HEK293 (cell line): ENCODE measurements around the gene CRYAB.
A peak's percentile ranks its signal among the peaks of the same experiment; 100 is the strongest.

Experiments used
- KLF1 ChIP-seq: fragments of 450-650 bp; formaldehyde crosslinking; IDR thresholded peaks from 2 replicates; pipeline ENCODE4 v1.5.1; 2016; ENCODE audit warnings: missing biosample characterization, missing genetic modification characterization
- MZF1 ChIP-seq: fragments of 450-650 bp; formaldehyde crosslinking; IDR thresholded peaks from 2 replicates; pipeline ENCODE4 v1.5.1; 2017; ENCODE audit warnings: missing biosample characterization, missing genetic modification characterization, borderline replicate concordance
- SP2 ChIP-seq: fragments of 450-650 bp; formaldehyde crosslinking; IDR thresholded peaks from 2 replicates; pipeline ENCODE4 v1.5.1; 2016; ENCODE audit warnings: missing biosample characterization, missing genetic modification characterization
- SP7 ChIP-seq: fragments of 450-650 bp; formaldehyde crosslinking; IDR thresholded peaks from 2 replicates; pipeline ENCODE4 v1.5.1; 2016; ENCODE audit warnings: missing biosample characterization, missing genetic modification characterization
- WT1 ChIP-seq: fragments of 450-650 bp; formaldehyde crosslinking; IDR thresholded peaks from 2 replicates; pipeline ENCODE4 v1.5.1; 2016; ENCODE audit warnings: missing biosample characterization, missing genetic modification characterization
- YY1 ChIP-seq: fragments of 450-650 bp; formaldehyde crosslinking; IDR thresholded peaks from 2 replicates; pipeline ENCODE4 v1.5.1; 2018; ENCODE audit warnings: missing biosample characterization, missing genetic modification characterization
- ZBTB20 ChIP-seq: fragments of 450-650 bp; formaldehyde crosslinking; IDR thresholded peaks from 2 replicates; pipeline ENCODE4 v1.5.1; 2016; ENCODE audit warnings: missing biosample characterization, missing genetic modification characterization
- ZBTB8A ChIP-seq: fragments of 450-650 bp; formaldehyde crosslinking; IDR thresholded peaks from 2 replicates; pipeline ENCODE4 v1.5.1; 2016; ENCODE audit warnings: missing biosample characterization, missing genetic modification characterization
- ZEB2 ChIP-seq: fragments of 450-650 bp; formaldehyde crosslinking; IDR thresholded peaks from 2 replicates; pipeline ENCODE4 v1.5.1; 2016; ENCODE audit warnings: missing biosample characterization, missing genetic modification characterization
- ZFHX2 ChIP-seq: fragments of 450-650 bp; formaldehyde crosslinking; conservative IDR thresholded peaks from 2 replicates; pipeline ENCODE4 v1.5.1; 2016; ENCODE audit warnings: missing biosample characterization, missing genetic modification characterization
- ZNF335 ChIP-seq: fragments of 450-650 bp; formaldehyde crosslinking; conservative IDR thresholded peaks from 2 replicates; pipeline ENCODE4 v1.5.1; 2016; ENCODE audit warnings: missing biosample characterization, missing genetic modification characterization
- ZNF341 ChIP-seq: fragments of 450-650 bp; formaldehyde crosslinking; IDR thresholded peaks from 2 replicates; pipeline ENCODE4; 2016; ENCODE audit warnings: low read depth, missing biosample characterization, missing genetic modification characterization
- ZNF501 ChIP-seq: fragments of 450-650 bp; formaldehyde crosslinking; IDR thresholded peaks from 2 replicates; pipeline ENCODE4 v1.5.1; 2016; ENCODE audit warnings: missing biosample characterization, missing genetic modification characterization
- ZNF585B ChIP-seq: fragments of 450-650 bp; formaldehyde crosslinking; IDR thresholded peaks from 2 replicates; pipeline ENCODE4 v1.5.1; 2016; ENCODE audit warnings: missing biosample characterization, missing genetic modification characterization
- ZNF701 ChIP-seq: fragments of 450-650 bp; formaldehyde crosslinking; IDR thresholded peaks from 2 replicates; pipeline ENCODE4 v1.5.1; 2016; ENCODE audit warnings: missing biosample characterization, missing genetic modification characterization
- TF ChIP-seq, protein P1 (sequence below): fragments of 450-650 bp; formaldehyde crosslinking; IDR thresholded peaks from 2 replicates; pipeline ENCODE4 v1.5.1; 2017; ENCODE audit warnings: missing biosample characterization, missing genetic modification characterization
- TF ChIP-seq, protein P2 (sequence below): fragments of 450-650 bp; formaldehyde crosslinking; IDR thresholded peaks from 2 replicates; pipeline ENCODE4 v1.5.1; 2016; ENCODE audit warnings: missing biosample characterization, missing genetic modification characterization
- TF ChIP-seq, protein P3 (sequence below): fragments of 450-650 bp; formaldehyde crosslinking; IDR thresholded peaks from 2 replicates; pipeline ENCODE4 v1.5.1; 2016; ENCODE audit warnings: missing biosample characterization, missing genetic modification characterization
- TF ChIP-seq, protein P4 (sequence below): fragments of 450-650 bp; formaldehyde crosslinking; IDR thresholded peaks from 2 replicates; pipeline ENCODE4 v1.5.1; 2016; ENCODE audit warnings: missing biosample characterization, missing genetic modification characterization
- TF ChIP-seq, protein P5 (sequence below): fragments of 450-650 bp; formaldehyde crosslinking; IDR thresholded peaks from 2 replicates; pipeline ENCODE4 v1.5.1; 2016; ENCODE audit warnings: missing biosample characterization, missing genetic modification characterization
- TF ChIP-seq, protein P6 (sequence below): fragments of 450-650 bp; formaldehyde crosslinking; IDR thresholded peaks from 2 replicates; pipeline ENCODE4 v1.5.1; 2017; ENCODE audit warnings: missing biosample characterization, missing genetic modification characterization
- TF ChIP-seq, protein P7 (sequence below): fragments of 450-650 bp; formaldehyde crosslinking; conservative IDR thresholded peaks from 2 replicates; pipeline ENCODE4 v1.5.1; 2016; ENCODE audit warnings: low read depth, missing biosample characterization, missing genetic modification characterization

Gene CRYAB

DNA sequence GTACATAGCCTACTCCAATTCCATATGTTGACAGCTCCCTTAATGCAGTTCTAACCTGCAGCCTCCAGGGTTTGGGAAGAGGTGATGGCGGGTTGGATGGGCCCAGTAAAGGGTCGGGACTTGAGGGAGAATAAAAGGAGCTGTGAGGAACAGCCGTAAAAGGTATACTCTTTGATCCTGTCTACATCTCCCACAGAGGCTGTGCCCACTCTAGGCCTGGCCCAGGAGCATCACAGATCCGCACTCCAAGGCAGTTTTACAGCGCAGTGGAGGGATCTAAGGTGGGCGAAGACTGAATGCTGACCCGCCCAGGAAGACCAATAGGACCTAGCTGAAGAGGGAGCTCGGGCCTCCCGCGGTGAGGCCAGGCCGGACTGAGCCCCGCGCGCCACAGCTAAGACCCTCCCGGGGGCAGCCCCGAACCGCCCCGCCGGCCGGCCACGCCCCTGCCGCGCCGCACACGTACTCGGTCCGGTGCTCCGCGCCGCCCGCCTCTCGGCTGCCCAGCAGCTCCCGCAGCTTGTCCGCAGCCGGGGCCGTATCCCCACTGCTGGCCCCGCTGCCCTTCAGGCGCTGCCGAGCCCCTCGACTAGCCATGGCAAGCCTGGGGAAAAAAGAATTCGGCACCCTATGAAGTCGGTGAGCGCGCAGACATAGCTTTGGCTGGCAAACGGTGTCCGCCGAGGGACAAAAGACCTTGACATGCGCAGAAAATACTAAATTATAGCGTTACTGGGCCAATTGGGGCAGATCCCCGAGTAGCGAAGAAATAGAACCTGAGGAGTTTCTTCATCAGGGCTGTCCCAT lies 40.5 kb downstream of the CRYAB start, which contains the start of gene ALG9 (continued):
- TF ChIP-seq ZFHX2 (tag by site-specific recombination) (no peak), SP2 (tag by site-specific recombination) (peak; percentile 73), SP7 (tag by site-specific recombination) (peak; percentile 53), ZEB2 (0 out of 2 replicates have a peak, but pooled peaks have one; percentile 35), YY1 (tag by site-specific recombination) (peak; percentile 69), ZNF335 (peak; percentile 71), ZBTB8A (tag by site-specific recombination) (no peak), WT1 (tag by site-specific recombination) (no peak), ZNF501 (tag by site-specific recombination) (no peak), ZBTB20 (tag by site-specific recombination) (peak; percentile 59; the same call in 1 of the 2 replicates), ZNF585B (no peak), ZNF701 (tag by site-specific recombination) (no peak), ZNF341 (tag by site-specific recombination) (peak; percentile 82), KLF1 (no peak), MZF1 (tag by site-specific recombination) (no peak)
- TF ChIP-seq, protein P1, sequence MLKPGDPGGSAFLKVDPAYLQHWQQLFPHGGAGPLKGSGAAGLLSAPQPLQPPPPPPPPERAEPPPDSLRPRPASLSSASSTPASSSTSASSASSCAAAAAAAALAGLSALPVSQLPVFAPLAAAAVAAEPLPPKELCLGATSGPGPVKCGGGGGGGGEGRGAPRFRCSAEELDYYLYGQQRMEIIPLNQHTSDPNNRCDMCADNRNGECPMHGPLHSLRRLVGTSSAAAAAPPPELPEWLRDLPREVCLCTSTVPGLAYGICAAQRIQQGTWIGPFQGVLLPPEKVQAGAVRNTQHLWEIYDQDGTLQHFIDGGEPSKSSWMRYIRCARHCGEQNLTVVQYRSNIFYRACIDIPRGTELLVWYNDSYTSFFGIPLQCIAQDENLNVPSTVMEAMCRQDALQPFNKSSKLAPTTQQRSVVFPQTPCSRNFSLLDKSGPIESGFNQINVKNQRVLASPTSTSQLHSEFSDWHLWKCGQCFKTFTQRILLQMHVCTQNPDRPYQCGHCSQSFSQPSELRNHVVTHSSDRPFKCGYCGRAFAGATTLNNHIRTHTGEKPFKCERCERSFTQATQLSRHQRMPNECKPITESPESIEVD (tag by site-specific recombination), result no peak
- TF ChIP-seq, protein P2, sequence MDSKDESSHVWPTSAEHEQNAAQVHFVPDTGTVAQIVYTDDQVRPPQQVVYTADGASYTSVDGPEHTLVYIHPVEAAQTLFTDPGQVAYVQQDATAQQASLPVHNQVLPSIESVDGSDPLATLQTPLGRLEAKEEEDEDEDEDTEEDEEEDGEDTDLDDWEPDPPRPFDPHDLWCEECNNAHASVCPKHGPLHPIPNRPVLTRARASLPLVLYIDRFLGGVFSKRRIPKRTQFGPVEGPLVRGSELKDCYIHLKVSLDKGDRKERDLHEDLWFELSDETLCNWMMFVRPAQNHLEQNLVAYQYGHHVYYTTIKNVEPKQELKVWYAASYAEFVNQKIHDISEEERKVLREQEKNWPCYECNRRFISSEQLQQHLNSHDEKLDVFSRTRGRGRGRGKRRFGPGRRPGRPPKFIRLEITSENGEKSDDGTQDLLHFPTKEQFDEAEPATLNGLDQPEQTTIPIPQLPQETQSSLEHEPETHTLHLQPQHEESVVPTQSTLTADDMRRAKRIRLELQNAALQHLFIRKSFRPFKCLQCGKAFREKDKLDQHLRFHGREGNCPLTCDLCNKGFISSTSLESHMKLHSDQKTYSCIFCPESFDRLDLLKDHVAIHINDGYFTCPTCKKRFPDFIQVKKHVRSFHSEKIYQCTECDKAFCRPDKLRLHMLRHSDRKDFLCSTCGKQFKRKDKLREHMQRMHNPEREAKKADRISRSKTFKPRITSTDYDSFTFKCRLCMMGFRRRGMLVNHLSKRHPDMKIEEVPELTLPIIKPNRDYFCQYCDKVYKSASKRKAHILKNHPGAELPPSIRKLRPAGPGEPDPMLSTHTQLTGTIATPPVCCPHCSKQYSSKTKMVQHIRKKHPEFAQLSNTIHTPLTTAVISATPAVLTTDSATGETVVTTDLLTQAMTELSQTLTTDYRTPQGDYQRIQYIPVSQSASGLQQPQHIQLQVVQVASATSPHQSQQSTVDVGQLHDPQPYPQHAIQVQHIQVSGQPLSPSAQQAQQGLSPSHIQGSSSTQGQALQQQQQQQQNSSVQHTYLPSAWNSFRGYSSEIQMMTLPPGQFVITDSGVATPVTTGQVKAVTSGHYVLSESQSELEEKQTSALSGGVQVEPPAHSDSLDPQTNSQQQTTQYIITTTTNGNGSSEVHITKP (tag by site-specific recombination), result peak; percentile 40
- TF ChIP-seq, protein P3, sequence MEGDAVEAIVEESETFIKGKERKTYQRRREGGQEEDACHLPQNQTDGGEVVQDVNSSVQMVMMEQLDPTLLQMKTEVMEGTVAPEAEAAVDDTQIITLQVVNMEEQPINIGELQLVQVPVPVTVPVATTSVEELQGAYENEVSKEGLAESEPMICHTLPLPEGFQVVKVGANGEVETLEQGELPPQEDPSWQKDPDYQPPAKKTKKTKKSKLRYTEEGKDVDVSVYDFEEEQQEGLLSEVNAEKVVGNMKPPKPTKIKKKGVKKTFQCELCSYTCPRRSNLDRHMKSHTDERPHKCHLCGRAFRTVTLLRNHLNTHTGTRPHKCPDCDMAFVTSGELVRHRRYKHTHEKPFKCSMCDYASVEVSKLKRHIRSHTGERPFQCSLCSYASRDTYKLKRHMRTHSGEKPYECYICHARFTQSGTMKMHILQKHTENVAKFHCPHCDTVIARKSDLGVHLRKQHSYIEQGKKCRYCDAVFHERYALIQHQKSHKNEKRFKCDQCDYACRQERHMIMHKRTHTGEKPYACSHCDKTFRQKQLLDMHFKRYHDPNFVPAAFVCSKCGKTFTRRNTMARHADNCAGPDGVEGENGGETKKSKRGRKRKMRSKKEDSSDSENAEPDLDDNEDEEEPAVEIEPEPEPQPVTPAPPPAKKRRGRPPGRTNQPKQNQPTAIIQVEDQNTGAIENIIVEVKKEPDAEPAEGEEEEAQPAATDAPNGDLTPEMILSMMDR (tag by site-specific recombination), result peak; percentile 44; the same call in 1 of the 2 replicates
- TF ChIP-seq, protein P4, sequence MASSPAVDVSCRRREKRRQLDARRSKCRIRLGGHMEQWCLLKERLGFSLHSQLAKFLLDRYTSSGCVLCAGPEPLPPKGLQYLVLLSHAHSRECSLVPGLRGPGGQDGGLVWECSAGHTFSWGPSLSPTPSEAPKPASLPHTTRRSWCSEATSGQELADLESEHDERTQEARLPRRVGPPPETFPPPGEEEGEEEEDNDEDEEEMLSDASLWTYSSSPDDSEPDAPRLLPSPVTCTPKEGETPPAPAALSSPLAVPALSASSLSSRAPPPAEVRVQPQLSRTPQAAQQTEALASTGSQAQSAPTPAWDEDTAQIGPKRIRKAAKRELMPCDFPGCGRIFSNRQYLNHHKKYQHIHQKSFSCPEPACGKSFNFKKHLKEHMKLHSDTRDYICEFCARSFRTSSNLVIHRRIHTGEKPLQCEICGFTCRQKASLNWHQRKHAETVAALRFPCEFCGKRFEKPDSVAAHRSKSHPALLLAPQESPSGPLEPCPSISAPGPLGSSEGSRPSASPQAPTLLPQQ (tag by site-specific recombination), result peak; percentile 54; the same call in 1 of the 2 replicates
- TF ChIP-seq, protein P5, sequence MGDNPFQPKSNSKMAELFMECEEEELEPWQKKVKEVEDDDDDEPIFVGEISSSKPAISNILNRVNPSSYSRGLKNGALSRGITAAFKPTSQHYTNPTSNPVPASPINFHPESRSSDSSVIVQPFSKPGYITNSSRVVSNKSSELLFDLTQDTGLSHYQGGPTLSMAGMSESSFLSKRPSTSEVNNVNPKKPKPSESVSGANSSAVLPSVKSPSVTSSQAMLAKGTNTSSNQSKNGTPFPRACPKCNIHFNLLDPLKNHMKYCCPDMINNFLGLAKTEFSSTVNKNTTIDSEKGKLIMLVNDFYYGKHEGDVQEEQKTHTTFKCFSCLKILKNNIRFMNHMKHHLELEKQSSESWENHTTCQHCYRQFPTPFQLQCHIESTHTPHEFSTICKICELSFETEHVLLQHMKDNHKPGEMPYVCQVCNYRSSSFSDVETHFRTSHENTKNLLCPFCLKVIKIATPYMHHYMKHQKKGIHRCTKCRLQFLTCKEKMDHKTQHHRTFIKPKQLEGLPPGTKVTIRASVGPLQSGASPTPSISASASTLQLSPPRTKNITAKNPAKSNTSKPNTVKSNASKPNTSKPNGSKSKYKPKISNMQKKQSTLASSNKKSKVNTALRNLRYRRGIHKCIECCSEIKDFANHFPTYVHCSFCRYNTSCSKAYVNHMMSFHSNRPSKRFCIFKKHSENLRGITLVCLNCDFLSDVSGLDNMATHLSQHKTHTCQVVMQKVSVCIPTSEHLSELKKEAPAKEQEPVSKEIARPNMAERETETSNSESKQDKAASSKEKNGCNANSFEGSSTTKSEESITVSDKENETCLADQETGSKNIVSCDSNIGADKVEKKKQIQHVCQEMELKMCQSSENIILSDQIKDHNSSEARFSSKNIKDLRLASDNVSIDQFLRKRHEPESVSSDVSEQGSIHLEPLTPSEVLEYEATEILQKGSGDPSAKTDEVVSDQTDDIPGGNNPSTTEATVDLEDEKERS, result no peak
- TF ChIP-seq, protein P6, sequence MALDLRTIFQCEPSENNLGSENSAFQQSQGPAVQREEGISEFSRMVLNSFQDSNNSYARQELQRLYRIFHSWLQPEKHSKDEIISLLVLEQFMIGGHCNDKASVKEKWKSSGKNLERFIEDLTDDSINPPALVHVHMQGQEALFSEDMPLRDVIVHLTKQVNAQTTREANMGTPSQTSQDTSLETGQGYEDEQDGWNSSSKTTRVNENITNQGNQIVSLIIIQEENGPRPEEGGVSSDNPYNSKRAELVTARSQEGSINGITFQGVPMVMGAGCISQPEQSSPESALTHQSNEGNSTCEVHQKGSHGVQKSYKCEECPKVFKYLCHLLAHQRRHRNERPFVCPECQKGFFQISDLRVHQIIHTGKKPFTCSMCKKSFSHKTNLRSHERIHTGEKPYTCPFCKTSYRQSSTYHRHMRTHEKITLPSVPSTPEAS, result no peak
- TF ChIP-seq, protein P7, sequence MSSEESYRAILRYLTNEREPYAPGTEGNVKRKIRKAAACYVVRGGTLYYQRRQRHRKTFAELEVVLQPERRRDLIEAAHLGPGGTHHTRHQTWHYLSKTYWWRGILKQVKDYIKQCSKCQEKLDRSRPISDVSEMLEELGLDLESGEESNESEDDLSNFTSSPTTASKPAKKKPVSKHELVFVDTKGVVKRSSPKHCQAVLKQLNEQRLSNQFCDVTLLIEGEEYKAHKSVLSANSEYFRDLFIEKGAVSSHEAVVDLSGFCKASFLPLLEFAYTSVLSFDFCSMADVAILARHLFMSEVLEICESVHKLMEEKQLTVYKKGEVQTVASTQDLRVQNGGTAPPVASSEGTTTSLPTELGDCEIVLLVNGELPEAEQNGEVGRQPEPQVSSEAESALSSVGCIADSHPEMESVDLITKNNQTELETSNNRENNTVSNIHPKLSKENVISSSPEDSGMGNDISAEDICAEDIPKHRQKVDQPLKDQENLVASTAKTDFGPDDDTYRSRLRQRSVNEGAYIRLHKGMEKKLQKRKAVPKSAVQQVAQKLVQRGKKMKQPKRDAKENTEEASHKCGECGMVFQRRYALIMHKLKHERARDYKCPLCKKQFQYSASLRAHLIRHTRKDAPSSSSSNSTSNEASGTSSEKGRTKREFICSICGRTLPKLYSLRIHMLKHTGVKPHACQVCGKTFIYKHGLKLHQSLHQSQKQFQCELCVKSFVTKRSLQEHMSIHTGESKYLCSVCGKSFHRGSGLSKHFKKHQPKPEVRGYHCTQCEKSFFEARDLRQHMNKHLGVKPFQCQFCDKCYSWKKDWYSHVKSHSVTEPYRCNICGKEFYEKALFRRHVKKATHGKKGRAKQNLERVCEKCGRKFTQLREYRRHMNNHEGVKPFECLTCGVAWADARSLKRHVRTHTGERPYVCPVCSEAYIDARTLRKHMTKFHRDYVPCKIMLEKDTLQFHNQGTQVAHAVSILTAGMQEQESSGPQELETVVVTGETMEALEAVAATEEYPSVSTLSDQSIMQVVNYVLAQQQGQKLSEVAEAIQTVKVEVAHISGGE (tag by site-specific recombination), result peak; percentile 41; the same call in 1 of the 2 replicates
